WTC11 (cell line): Measurements from ENCODE around the gene AKR1C2. TPM values are rescaled to one million over a fixed set of nuclear protein-coding genes. Genes with fewer than 3 reads are reported as not detected.
A peak's percentile ranks its signal among the peaks of the same experiment; 100 is the strongest.
"Not testable (repeated sequence)": the region's sequence is repeated elsewhere in the genome, so short reads cannot be mapped to it uniquely, and the experiment has no call there.

Source experiments
- ATAC-seq: fragments of 200-7000 bp; cut with Tn5 transposase; 2 replicates; pipeline ENCODE4 v1.10.0; 2021; ENCODE audit warnings: mild to moderate bottlenecking, moderate library complexity
- CTCF ChIA-PET: fragments of 300-600 bp; sonication (Branson Sonifier 250); formaldehyde crosslinking; loops from one replicate; lab custom pipeline; 2021; ENCODE audit warnings: antibody characterized with exemption; lab: Charles Lee
- POLR2A ChIA-PET: fragments of 350-600 bp; sonication (Branson Sonifier 250); formaldehyde crosslinking; loops from one replicate; lab custom pipeline; 2021; ENCODE audit warnings: antibody characterized with exemption; lab: Charles Lee
- DNase-seq: peaks from one replicate; pipeline ENCODE4 v3.0.0; 2021; ENCODE audit warnings: low spot score
- H3K27ac Mint-ChIP-seq: 2 replicates; pipeline ENCODE4 v1.8.0; 2021; ENCODE audit warnings: mixed read lengths
- H3K27me3 Mint-ChIP-seq: 2 replicates; pipeline ENCODE4 v1.8.0; 2021; ENCODE audit warnings: low read depth, mild to moderate bottlenecking, moderate library complexity, mixed read lengths
- H3K36me3 Mint-ChIP-seq: 2 replicates; pipeline ENCODE4 v1.8.0; 2021; ENCODE audit warnings: mixed read lengths
- H3K4me1 Mint-ChIP-seq: 2 replicates; pipeline ENCODE4 v1.8.0; 2022; ENCODE audit warnings: mixed read lengths
- H3K4me3 Mint-ChIP-seq: 2 replicates; pipeline ENCODE4 v1.8.0; 2021; ENCODE audit warnings: mild to moderate bottlenecking, moderate library complexity, mixed read lengths
- H3K9me3 Mint-ChIP-seq: 2 replicates; pipeline ENCODE4 v1.8.0; 2021; ENCODE audit warnings: mixed read lengths
- NFATC4 ChIP-seq: fragments of 250-450 bp; sonication (Bioruptor Pico); IDR thresholded peaks from 2 replicates; pipeline ENCODE4 v1.9.0; 2021; ENCODE audit warnings: mild to moderate bottlenecking
- total RNA-seq: library from RNA; stranded (reverse); gene quantifications from 3 replicates; pipeline ENCODE4 v1.2.3, GENCODE V29; 2021

The AKR1C2 gene
- total RNA-seq, 1 experiment from 2014 or later: 1.2 TPM

DNA sequence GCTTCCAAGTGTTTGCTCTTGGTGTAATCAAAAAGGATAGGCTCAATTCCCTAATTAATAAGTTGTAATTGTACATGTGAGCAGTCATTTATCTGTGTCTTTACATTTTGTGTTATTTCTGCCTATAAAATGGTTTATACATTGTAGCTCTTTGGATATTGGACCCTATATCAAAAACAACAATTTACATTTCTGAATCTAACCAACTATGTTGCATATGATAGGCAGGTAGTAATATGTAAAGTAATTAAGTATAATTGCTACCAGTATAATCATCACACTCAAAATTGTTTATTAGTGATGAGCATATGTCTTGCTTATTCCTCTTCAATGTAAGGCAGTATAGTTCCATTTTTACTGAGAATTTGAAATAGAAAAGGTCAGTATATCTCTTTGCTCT is 26.6 kb downstream of the AKR1C2 start:
- no peak overlapping the region for H3K27ac Mint-ChIP-seq
- H3K36me3 Mint-ChIP-seq: no peaks in the 10 kb centered on the region
- ATAC-seq: no peak
- no peaks in the 10 kb centered on the region for H3K27me3 Mint-ChIP-seq
- H3K9me3 Mint-ChIP-seq: no peaks in the 10 kb centered on the region
- no peak for DNase-seq
- ChIA-PET POLR2A (no interaction called here), CTCF (no interaction called here)
- no peak for TF ChIP-seq NFATC4 (CRISPR knock-in tag)
- H3K4me1 Mint-ChIP-seq: peaks cover 14% of the 10 kb centered on the region
- no peak overlapping the region for H3K4me3 Mint-ChIP-seq

DNA sequence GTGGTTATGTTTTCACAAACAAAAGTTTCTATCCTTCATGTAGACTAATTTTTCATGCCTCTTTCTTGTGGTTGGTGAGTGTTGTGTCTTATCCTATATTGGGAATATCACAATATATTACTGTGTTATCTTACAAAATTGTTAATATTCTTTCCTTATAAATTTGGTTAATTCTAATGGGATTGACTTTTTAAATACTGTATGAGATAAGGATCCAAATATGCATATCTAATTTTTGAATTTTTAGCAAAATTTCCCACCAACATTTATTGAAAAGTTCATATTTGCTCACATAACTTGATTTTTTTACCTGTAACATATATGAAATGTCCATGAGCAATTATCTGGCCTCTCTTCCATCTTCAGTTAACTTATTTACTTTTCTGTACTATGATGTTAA is 29.3 kb downstream of the AKR1C2 start:
- H3K27me3 Mint-ChIP-seq, H3K36me3 Mint-ChIP-seq, H3K9me3 Mint-ChIP-seq, DNase-seq, CTCF ChIA-PET, H3K4me1 Mint-ChIP-seq, H3K4me3 Mint-ChIP-seq, ATAC-seq, POLR2A ChIA-PET, H3K27ac Mint-ChIP-seq: not testable (repeated sequence)

DNA sequence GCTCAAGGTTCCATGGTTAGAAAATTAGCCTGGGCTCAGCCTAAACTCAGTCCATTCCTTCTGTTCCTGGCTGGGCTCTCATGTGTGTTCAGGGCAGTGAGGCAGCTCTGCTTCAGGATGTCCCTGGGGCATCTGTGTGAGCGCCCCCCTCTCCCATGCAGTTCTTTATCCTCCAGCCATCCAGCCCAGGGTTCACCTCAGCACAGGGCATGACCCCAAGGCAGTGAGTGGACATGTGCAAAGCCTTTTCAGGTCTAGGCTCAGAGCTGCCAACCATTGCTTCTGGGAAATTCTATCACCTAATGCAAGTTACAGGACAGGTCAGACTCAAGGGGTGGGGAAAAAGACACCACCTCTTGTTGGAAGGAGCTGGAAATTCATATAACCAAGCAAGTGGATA is 30.4 kb downstream of the AKR1C2 start:
- H3K27me3 Mint-ChIP-seq, H3K4me1 Mint-ChIP-seq: not testable (repeated sequence)

DNA sequence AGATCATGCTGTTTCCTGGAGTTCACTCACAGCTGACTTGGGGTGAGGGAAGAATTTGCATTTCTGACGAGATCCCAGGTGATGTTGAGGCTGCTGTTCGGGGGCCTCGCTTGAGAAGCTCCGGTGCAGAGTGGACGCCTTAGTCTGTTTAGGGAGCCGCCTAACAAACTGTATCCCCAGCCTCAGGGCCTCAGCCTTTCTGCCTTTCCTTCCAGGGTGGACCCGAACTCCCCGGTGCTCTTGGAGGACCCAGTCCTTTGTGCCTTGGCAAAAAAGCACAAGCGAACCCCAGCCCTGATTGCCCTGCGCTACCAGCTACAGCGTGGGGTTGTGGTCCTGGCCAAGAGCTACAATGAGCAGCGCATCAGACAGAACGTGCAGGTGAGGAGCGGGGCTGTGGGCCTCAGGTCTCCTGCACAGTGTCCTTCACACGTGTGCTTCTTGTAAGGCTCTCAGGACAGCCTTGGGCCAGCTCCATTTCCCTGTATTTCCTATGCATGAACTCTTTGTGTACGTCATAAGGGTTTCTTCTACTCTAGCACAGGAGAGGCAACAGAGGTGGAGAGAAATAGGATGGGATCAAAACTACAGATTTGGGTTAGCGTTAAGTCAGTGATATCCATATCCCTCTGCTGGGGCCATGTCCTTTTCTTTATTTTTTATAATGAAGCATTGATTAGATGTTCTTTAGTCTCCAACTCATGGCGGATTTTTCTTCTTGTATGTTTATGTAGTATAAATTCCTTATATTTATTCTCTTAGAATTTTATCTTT is 31.1 kb downstream of the AKR1C2 start:
- H3K36me3 Mint-ChIP-seq, H3K4me3 Mint-ChIP-seq, ATAC-seq, CTCF ChIA-PET, H3K4me1 Mint-ChIP-seq, H3K27ac Mint-ChIP-seq, H3K27me3 Mint-ChIP-seq, H3K9me3 Mint-ChIP-seq, POLR2A ChIA-PET, DNase-seq: not testable (repeated sequence)

More for the DNA sequence above, 30.4 kb downstream of the AKR1C2 start:
- CTCF ChIA-PET, H3K27ac Mint-ChIP-seq, POLR2A ChIA-PET, ATAC-seq, DNase-seq, H3K4me3 Mint-ChIP-seq, H3K9me3 Mint-ChIP-seq, H3K36me3 Mint-ChIP-seq: not testable (repeated sequence)

- H3K27ac Mint-ChIP-seq, CTCF ChIA-PET: not testable (repeated sequence)
These were observed 33.3 kb downstream of the AKR1C2 start for GRCh38 chr10:4970362-4970761.

DNA sequence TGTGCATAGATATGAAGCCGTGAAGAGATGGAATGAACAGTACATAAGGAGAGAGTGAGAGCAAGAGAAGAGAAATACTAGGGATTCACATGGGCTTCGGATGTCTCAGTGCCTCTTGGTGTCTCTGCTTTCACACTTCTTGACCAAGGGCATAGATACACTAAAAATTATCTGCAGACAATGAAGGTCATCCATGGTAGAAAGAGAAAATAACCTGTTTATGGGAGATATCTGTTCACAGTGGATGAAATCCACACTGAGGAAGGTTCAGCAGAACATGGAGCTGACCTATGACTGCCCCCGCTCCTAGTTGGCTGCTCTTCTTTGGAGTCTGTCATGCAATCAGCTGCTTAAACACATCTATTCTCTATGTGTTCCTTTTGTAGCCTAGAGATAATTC is 34.4 kb downstream of the AKR1C2 start:
- not testable (repeated sequence) for DNase-seq

More at GRCh38 chr10:4970362-4970761, 33.3 kb downstream of the AKR1C2 start:
- H3K4me3 Mint-ChIP-seq, ATAC-seq, H3K4me1 Mint-ChIP-seq, DNase-seq, H3K9me3 Mint-ChIP-seq, POLR2A ChIA-PET, H3K27me3 Mint-ChIP-seq, H3K36me3 Mint-ChIP-seq: not testable (repeated sequence)

GRCh38 chr10:4967189-4967588 is 36.5 kb downstream of the AKR1C2 start:
- ATAC-seq, H3K4me3 Mint-ChIP-seq, H3K36me3 Mint-ChIP-seq, H3K9me3 Mint-ChIP-seq, POLR2A ChIA-PET, H3K27ac Mint-ChIP-seq, DNase-seq, CTCF ChIA-PET, H3K27me3 Mint-ChIP-seq, H3K4me1 Mint-ChIP-seq: not testable (repeated sequence)

More for the DNA sequence above, 34.4 kb downstream of the AKR1C2 start:
- CTCF ChIA-PET, ATAC-seq, POLR2A ChIA-PET, H3K36me3 Mint-ChIP-seq, H3K4me1 Mint-ChIP-seq, H3K27me3 Mint-ChIP-seq, H3K27ac Mint-ChIP-seq, H3K9me3 Mint-ChIP-seq, H3K4me3 Mint-ChIP-seq: not testable (repeated sequence)

- H3K36me3 Mint-ChIP-seq, H3K4me3 Mint-ChIP-seq, POLR2A ChIA-PET, CTCF ChIA-PET, H3K27ac Mint-ChIP-seq, H3K4me1 Mint-ChIP-seq, ATAC-seq, DNase-seq, H3K27me3 Mint-ChIP-seq: not testable (repeated sequence)
- H3K9me3 Mint-ChIP-seq: peaks cover 12% of the 10 kb centered on the region
These were observed 37.9 kb downstream of the AKR1C2 start for GRCh38 chr10:4965763-4966162.

DNA sequence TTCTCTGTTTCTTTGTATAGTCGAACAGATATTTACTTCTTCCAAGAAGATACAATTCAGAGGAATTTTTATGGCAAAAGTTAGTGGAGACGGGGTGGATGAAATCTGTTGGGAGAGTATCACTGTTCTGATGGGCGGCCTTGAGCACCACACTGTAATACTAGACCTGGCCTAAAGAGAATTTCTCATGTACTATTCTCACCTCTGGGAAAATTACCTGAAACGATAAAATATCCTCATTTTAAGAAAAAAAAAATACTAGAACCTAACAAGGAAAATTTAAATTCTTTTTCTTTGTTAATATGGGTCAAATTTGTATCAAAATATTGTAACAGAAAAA is 39.9 kb downstream of the AKR1C2 start:
- DNase-seq, ATAC-seq, H3K27ac Mint-ChIP-seq, CTCF ChIA-PET, H3K9me3 Mint-ChIP-seq, H3K4me1 Mint-ChIP-seq, H3K27me3 Mint-ChIP-seq, H3K36me3 Mint-ChIP-seq, H3K4me3 Mint-ChIP-seq, POLR2A ChIA-PET: not testable (repeated sequence)

DNA sequence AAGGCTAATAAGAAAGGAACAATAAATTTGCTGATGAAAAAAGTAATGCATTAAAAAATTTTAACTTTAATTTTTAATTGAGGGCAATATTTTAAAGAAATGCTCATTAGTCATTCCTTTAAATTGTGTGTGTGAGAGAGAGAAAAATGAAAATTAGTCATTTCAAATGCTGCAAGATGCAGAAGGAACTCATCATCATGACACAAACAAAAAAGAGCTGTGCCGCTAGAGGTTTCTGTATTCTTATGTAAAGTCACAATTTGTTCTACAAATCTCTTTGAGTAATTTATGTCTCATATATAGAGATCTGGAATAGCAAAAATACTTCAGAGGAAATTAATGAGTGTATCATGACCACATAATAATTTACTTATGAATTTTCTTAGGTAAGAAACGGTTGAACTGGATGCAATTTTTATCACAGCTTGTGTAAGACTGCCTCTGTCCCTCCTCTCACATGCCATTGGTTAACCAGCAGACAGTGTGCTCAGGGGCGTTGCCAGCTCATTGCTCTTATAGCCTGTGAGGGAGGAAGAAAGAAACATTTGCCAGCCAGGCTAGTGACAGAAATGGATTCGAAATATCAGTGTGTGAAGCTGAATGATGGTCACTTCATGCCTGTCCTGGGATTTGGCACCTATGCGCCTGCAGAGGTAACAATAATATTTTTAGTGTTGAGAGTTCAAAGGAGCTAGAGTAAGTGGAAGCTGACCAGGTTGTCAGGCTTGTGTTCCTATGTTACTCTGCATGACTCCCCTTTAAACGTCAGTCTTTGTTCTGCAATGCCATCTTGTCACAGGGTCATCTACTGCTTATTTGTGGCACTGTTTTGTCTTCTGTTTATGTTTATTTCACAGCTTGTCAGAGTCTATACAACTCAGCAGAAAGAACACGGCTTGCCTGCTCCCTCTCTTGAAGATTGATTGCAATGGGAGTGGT is 40.5 kb downstream of the AKR1C2 start, which contains the start of gene AKR1C1:
AKR1C1 (plus strand) TSS at position 540 of the 939 bp plus-strand sequence; CDS start at position 570, 30 bp downstream.
- DNase-seq, H3K27me3 Mint-ChIP-seq, H3K4me1 Mint-ChIP-seq, H3K9me3 Mint-ChIP-seq, H3K36me3 Mint-ChIP-seq, H3K27ac Mint-ChIP-seq, POLR2A ChIA-PET: not testable (repeated sequence)
- peak within 1 kb of the TSS; percentile 20; the same call in 1 of the 2 replicates for H3K4me3 Mint-ChIP-seq
- CTCF ChIA-PET: interaction anchor here (0.7 kb wide), 1 partner anchor 19 kb away, joined by 3 read pairs; no protein-coding TSS in a partner anchor
- ATAC-seq: peak; percentile 100

- DNase-seq, POLR2A ChIA-PET: not testable (repeated sequence)
These were observed 41.3 kb downstream of the AKR1C2 start for GRCh38 chr10:4962308-4962707.

DNA sequence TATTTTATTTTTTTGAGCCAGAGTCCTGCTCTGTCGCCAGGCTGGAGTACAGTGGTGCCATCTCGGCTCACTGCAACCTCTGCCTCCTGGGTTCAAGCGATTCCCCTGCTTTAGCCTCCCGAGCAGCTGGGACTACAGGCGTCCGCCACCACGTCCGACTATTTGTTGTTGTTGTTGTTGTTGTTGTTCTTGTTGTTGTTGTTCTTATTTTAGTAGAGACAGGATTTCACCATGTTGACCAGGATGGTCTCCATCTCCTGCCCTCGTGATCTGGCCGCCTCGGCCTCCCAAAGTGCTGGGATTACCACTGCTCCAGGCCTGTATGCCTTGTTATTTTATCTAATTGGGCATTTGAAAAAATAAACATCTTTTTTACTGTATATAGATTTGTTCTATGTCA is 42.1 kb downstream of the AKR1C2 start:
- H3K27me3 Mint-ChIP-seq, DNase-seq, CTCF ChIA-PET, POLR2A ChIA-PET, H3K4me1 Mint-ChIP-seq, H3K36me3 Mint-ChIP-seq, H3K27ac Mint-ChIP-seq, ATAC-seq, H3K4me3 Mint-ChIP-seq, H3K9me3 Mint-ChIP-seq: not testable (repeated sequence)

More at GRCh38 chr10:4962308-4962707, 41.3 kb downstream of the AKR1C2 start:
- CTCF ChIA-PET, ATAC-seq, H3K4me1 Mint-ChIP-seq, H3K9me3 Mint-ChIP-seq, H3K27me3 Mint-ChIP-seq, H3K27ac Mint-ChIP-seq, H3K4me3 Mint-ChIP-seq, H3K36me3 Mint-ChIP-seq: not testable (repeated sequence)
